K562 (cell line): Measurements from ENCODE around the gene RRM2. TPM values are rescaled to one million over a fixed set of nuclear protein-coding genes. Genes with fewer than 3 reads are reported as not detected.
A peak's percentile ranks its signal among the peaks of the same experiment; 100 is the strongest.

ENCODE experiments used
- BCOR ChIP-seq: fragments of 450-650 bp; IDR thresholded peaks from 2 replicates; pipeline ENCODE4 v1.6.1; 2016
- CSDE1 ChIP-seq, 2 experiments: fragments of 450-650 bp; IDR thresholded peaks; 2 replicates each; pipeline ENCODE4 v1.6.1; 2016; ENCODE audit warnings: mild to moderate bottlenecking in 1 of 2
- DACH1 ChIP-seq: fragments of 450-650 bp; IDR thresholded peaks from 2 replicates; pipeline ENCODE4 v1.6.1; 2018; ENCODE audit not compliant: partially characterized antibody
- E2F8 ChIP-seq: fragments of 450-650 bp; IDR thresholded peaks from 2 replicates; pipeline ENCODE4 v1.7.1; 2018; ENCODE audit warnings: mild to moderate bottlenecking, low read depth; ENCODE audit not compliant: partially characterized antibody
- ERF ChIP-seq: fragments of 450-650 bp; formaldehyde crosslinking; IDR thresholded peaks from 2 replicates; pipeline ENCODE4 v1.4.0; 2020; ENCODE audit warnings: mild to moderate bottlenecking, mixed read lengths
- FOXP1 ChIP-seq: sonication (generic); formaldehyde crosslinking; IDR thresholded peaks from 2 replicates; pipeline ENCODE4 v1.8.0; 2022; ENCODE audit warnings: mild to moderate bottlenecking, missing genetic modification reagents
- GTF2F1 ChIP-seq: IDR thresholded peaks from 2 replicates; pipeline ENCODE4 v1.6.1; 2011; ENCODE audit warnings: low read depth, low read length, improper control_type of control experiment
- KLF6 ChIP-seq: fragments of 250-450 bp; sonication (Bioruptor Pico); IDR thresholded peaks from 2 replicates; pipeline ENCODE4 v1.4.0; 2020; ENCODE audit warnings: mild to moderate bottlenecking, moderate library complexity, borderline replicate concordance
- L3MBTL2 ChIP-seq: fragments of 450-650 bp; IDR thresholded peaks from 2 replicates; pipeline ENCODE4 v1.6.1; 2016; ENCODE audit warnings: mild to moderate bottlenecking, moderate library complexity
- MED1 ChIP-seq: sonication (generic); formaldehyde crosslinking; IDR thresholded peaks from 2 replicates; pipeline ENCODE4 v1.8.1; 2023; ENCODE audit warnings: missing genetic modification reagents, borderline replicate concordance
- MEF2A ChIP-seq: IDR thresholded peaks from 2 replicates; pipeline ENCODE4 v1.6.1; 2011; ENCODE audit warnings: low read depth, mild to moderate bottlenecking, low read length, moderate library complexity; ENCODE audit not compliant: control insufficient read depth
- NCOA1 ChIP-seq: fragments of 450-650 bp; IDR thresholded peaks from 2 replicates; pipeline ENCODE4 v1.6.1; 2016; ENCODE audit warnings: low read depth
- NFYB ChIP-seq: IDR thresholded peaks from 2 replicates; pipeline ENCODE4 v1.6.1; 2011; ENCODE audit warnings: mild to moderate bottlenecking, moderate library complexity; ENCODE audit not compliant: insufficient read length; ENCODE audit errors: extremely low read depth
- PTTG1 ChIP-seq: fragments of 450-650 bp; IDR thresholded peaks from 2 replicates; pipeline ENCODE4 v1.6.1; 2016; ENCODE audit warnings: low read depth, mild to moderate bottlenecking, missing genetic modification characterization, missing compliant biosample characterization
- RBM15 ChIP-seq: fragments of 200-400 bp; formaldehyde crosslinking; IDR thresholded peaks from 2 replicates; pipeline ENCODE4 v1.6.1; 2018; ENCODE audit warnings: mild to moderate bottlenecking, low read length, moderate library complexity; ENCODE audit not compliant: insufficient read depth
- RERE ChIP-seq: sonication (generic); formaldehyde crosslinking; IDR thresholded peaks from 2 replicates; pipeline ENCODE4 v1.8.0; 2023; ENCODE audit warnings: missing genetic modification reagents, mild to moderate bottlenecking, borderline replicate concordance
- SAFB2 ChIP-seq: fragments of 200-400 bp; formaldehyde crosslinking; IDR thresholded peaks from 2 replicates; pipeline ENCODE4 v1.6.1; 2018; ENCODE audit warnings: borderline replicate concordance, low read length, low read depth, moderate library complexity; ENCODE audit not compliant: severe bottlenecking
- TCF7 ChIP-seq: sonication (generic); IDR thresholded peaks from 2 replicates; pipeline ENCODE4 v1.6.1; 2016; ENCODE audit warnings: antibody characterized with exemption, borderline replicate concordance
- TRIM28 ChIP-seq: fragments of 450-650 bp; IDR thresholded peaks from 2 replicates; pipeline ENCODE4 v1.6.1; 2017
- ZNF253 ChIP-seq: fragments of 250-450 bp; sonication (Bioruptor Pico); conservative IDR thresholded peaks from 2 replicates; pipeline ENCODE4 v1.6.1; 2021; ENCODE audit warnings: mild to moderate bottlenecking
- ZNF780A ChIP-seq: fragments of 250-450 bp; sonication (Bioruptor Pico); IDR thresholded peaks from 2 replicates; pipeline ENCODE4 v1.5.0; 2021; ENCODE audit warnings: mild to moderate bottlenecking
- polyA plus RNA-seq, 8 experiments: library from polyadenylated mRNA; depleted of rRNA in 4 of 8; stranded (reverse) in 5 of 8; unstranded in 3 of 8; fragments of >200 nt; fragmentation: Nextera tagmentation in 2 of 8; fragmentation: Illumina TruSeq in 1 of 8; extraction: Ambion mirVana in 2 of 8; extraction: Trizol in 1 of 8; gene quantifications; 2 replicates each; pipeline versions ENCODE4 v1.2.1 to v1.2.3, GENCODE V29; 2011 to 2014; ENCODE audit warnings: inconsistent platforms in 1 of 8, missing spikeins in 1 of 8
- total RNA-seq, 7 experiments: library from RNA; depleted of rRNA in 6 of 7; stranded (reverse); fragments of >200 nt in 6 of 7; fragmentation: Illumina TruSeq in 2 of 7; extraction: Trizol in 2 of 7; gene quantifications; 2 replicates each; pipeline versions ENCODE4 v1.2.1 to v1.2.3, GENCODE V29; 2011 to 2021; ENCODE audit warnings: low replicate concordance in 1 of 7

RRM2 gene
- total and polyA plus RNA-seq, 9 of the 15 experiments (the other 6 are each of a cell fraction or from before 2014, with no cell fraction given): 50.1 to 244 (median 128) TPM

GRCh38 chr2:10122500-10123280, at the start of gene RRM2 (continued):
- TF ChIP-seq KLF6 (CRISPR knock-in tag) (no peak), E2F8 (peak; percentile 93), NCOA1 (peak; percentile 34; the same call in 1 of the 2 replicates), SAFB2 (no peak), PTTG1 (no peak), FOXP1 (peak; percentile 81), DACH1 (peak; percentile 70), MEF2A (no peak), ZNF780A (no peak), MED1 (no peak), L3MBTL2 (peak; percentile 63), NFYB (peak; percentile 100), ZNF253 (CRISPR knock-in tag) (no peak), CSDE1 (IDR thresholded peaks at IDR 0.05) (0 out of 4 replicates have a peak, but pooled peaks of 1 of the 2 experiments have one; percentile 55), RERE (CRISPR knock-in tag) (no peak; the same call in 1 of the 2 replicates), TRIM28 (peak; percentile 38; the same call in 1 of the 2 replicates), TCF7 (0 out of 2 replicates have a peak, but pooled peaks have one; percentile 22), BCOR (peak; percentile 71; the same call in 1 of the 2 replicates), ERF (CRISPR knock-in tag) (no peak), RBM15 (no peak; the same call in 1 of the 2 replicates), GTF2F1 (peak; percentile 96)
